Endothelial cell of umbilical vein (primary cell): ENCODE results near the gene KCNQ5. TPM values are rescaled to one million over a fixed set of nuclear protein-coding genes. Genes with fewer than 3 reads are reported as not detected.

Source experiments
- BruUV-seq: library from RNA; stranded (reverse); fragments of 400-500 nt; replicated peaks from 2 replicates; lab custom pipeline; 2021; lab: Mats Ljungman, UMichigan
- CTCF ChIA-PET: fragments of 300-600, 350-600 bp; sonication (Branson Sonifier 250); formaldehyde crosslinking; loops from one replicate; lab custom pipeline; 2021; ENCODE audit warnings: antibody characterized with exemption, inconsistent platforms; lab: Charles Lee
- POLR2A ChIA-PET: fragments of 300-600, 350-600 bp; sonication (Branson Sonifier 250); formaldehyde crosslinking; loops from one replicate; lab custom pipeline; 2021; ENCODE audit warnings: antibody characterized with exemption, inconsistent platforms; lab: Charles Lee
- DNase-seq: peaks from one replicate; pipeline ENCODE4 v3.0.0-alpha.2; 2011; ENCODE audit warnings: low read depth, low spot score
- FAIRE-seq: peaks from 2 replicates; lab custom pipeline; 2011; peaks lifted over from hg19 to GRCh38; lab: Jason Lieb, UNC
- H2AFZ ChIP-seq: 2 replicates; pipeline ENCODE4 v1.6.0; 2012; ENCODE audit warnings: low read depth, low read length, control low read depth, inconsistent platforms
- H3K27ac ChIP-seq: 2 replicates; pipeline ENCODE4 v1.5.1; 2011; ENCODE audit warnings: low read depth, mild to moderate bottlenecking, control low read depth, low read length, moderate library complexity; ENCODE audit not compliant: insufficient read depth
- H3K27me3 ChIP-seq, 2 experiments: 2 replicates each; pipeline versions ENCODE4 v1.6.0 to v1.6.1; 2011; ENCODE audit warnings: low read length in 2 of 2, mixed read lengths in 1 of 2; ENCODE audit not compliant: control insufficient read depth in 2 of 2, insufficient read depth in 2 of 2
- H3K36me3 ChIP-seq, 2 experiments: 2 replicates in 1 of 2; 3 replicates in 1 of 2; pipeline ENCODE4 v1.5.1; 2011; ENCODE audit warnings: low read length in 2 of 2, mild to moderate bottlenecking in 1 of 2, moderate library complexity in 1 of 2; ENCODE audit not compliant: control insufficient read depth in 2 of 2, insufficient read depth in 2 of 2; ENCODE audit errors: extremely low read depth in 1 of 2
- H3K4me1 ChIP-seq: 3 replicates; pipeline ENCODE4 v1.5.1; 2011; ENCODE audit warnings: mild to moderate bottlenecking, low read length; ENCODE audit not compliant: control insufficient read depth, insufficient read depth; ENCODE audit errors: extremely low read depth
- H3K4me2 ChIP-seq: 2 replicates; pipeline ENCODE4 v1.6.1; 2011; ENCODE audit warnings: low read length, control low read depth, mixed read lengths; ENCODE audit not compliant: insufficient read depth
- H3K4me3 ChIP-seq, 3 experiments: fragments of 200-600 bp in 1 of 3; sonication (generic), shearing (Covaris generic) in 1 of 3; replicated peaks in 1 of 3; 2 replicates each; pipeline ENCODE4 v1.5.1; 2011 to 2016; ENCODE audit warnings: control low read depth in 3 of 3, low read length in 3 of 3, mild to moderate bottlenecking in 2 of 3, inconsistent platforms in 1 of 3, low read depth in 1 of 3, moderate library complexity in 1 of 3; ENCODE audit not compliant: insufficient read depth in 1 of 3
- H3K79me2 ChIP-seq: 2 replicates; pipeline ENCODE4 v1.6.0; 2012; ENCODE audit warnings: low read length, inconsistent platforms; ENCODE audit not compliant: control insufficient read depth, insufficient read depth
- H3K9ac ChIP-seq: replicated peaks from 2 replicates; pipeline ENCODE3; 2011; ENCODE audit warnings: low read length, control low read depth; ENCODE audit not compliant: insufficient read depth; ENCODE audit errors: extremely low read depth
- H3K9me1 ChIP-seq: replicated peaks from 3 replicates; pipeline ENCODE4 v1.6.0; 2011; ENCODE audit warnings: mild to moderate bottlenecking, low read length; ENCODE audit not compliant: control insufficient read depth, insufficient read depth; ENCODE audit errors: extremely low read depth
- H3K9me3 ChIP-seq: replicated peaks from 2 replicates; pipeline ENCODE4 v1.5.1; 2012; ENCODE audit warnings: low read length, inconsistent platforms; ENCODE audit not compliant: control insufficient read depth, insufficient read depth
- H4K20me1 ChIP-seq: replicated peaks from 2 replicates; pipeline ENCODE3; 2011; ENCODE audit warnings: mild to moderate bottlenecking, low read length; ENCODE audit not compliant: control insufficient read depth, insufficient read depth; ENCODE audit errors: extremely low read depth
- EZH2 ChIP-seq: IDR thresholded peaks from 2 replicates; pipeline ENCODE4 v1.6.1; 2012; ENCODE audit warnings: borderline replicate concordance, low read depth, mild to moderate bottlenecking, moderate library complexity, low read length, inconsistent platforms; ENCODE audit not compliant: severe bottlenecking
- FOS ChIP-seq: IDR thresholded peaks from 2 replicates; pipeline ENCODE4 v1.6.1; 2011; ENCODE audit warnings: mild to moderate bottlenecking, low read length, moderate library complexity, borderline replicate concordance; ENCODE audit not compliant: insufficient read depth
- GATA2 ChIP-seq: IDR thresholded peaks from 2 replicates; pipeline ENCODE4 v1.7.0; 2011; ENCODE audit warnings: low read depth, mild to moderate bottlenecking, moderate library complexity, mixed read lengths, low read length; ENCODE audit not compliant: insufficient read length, insufficient read depth
- JUN ChIP-seq: IDR thresholded peaks from 2 replicates; pipeline ENCODE4 v1.6.1; 2011; ENCODE audit warnings: borderline replicate concordance, low read depth; ENCODE audit not compliant: insufficient read length, insufficient read depth
- MYC ChIP-seq: IDR thresholded peaks from one replicate; pipeline ENCODE4 v1.6.1; 2011; ENCODE audit warnings: mild to moderate bottlenecking, low read depth, low read length
- POLR2A ChIP-seq: IDR thresholded peaks from 2 replicates; pipeline ENCODE4 v1.6.1; 2012; ENCODE audit warnings: low read depth, mild to moderate bottlenecking, control low read depth, low read length
- POLR2AphosphoS5 ChIP-seq: IDR thresholded peaks from 2 replicates; pipeline ENCODE4 v1.6.1; 2012; ENCODE audit warnings: low read depth, mild to moderate bottlenecking, control low read depth, low read length, moderate library complexity; ENCODE audit not compliant: insufficient read depth
- dilution Hi-C: fragments of 300-500 bp; cut with MboI; formaldehyde crosslinking; loops from one replicate; pipeline ENCODE4 v1.15.0; 2019; ENCODE audit warnings: low sequenced_read_pairs; ENCODE audit not compliant: extremely low pct_ligation_motif_present
- intact Hi-C: fragments of 100-400 bp; cut with micrococcal nuclease; formaldehyde crosslinking; loops from one replicate; pipeline ENCODE4 v1.10.0; 2022
- polyA plus RNA-seq, 4 experiments: library from polyadenylated mRNA; depleted of rRNA in 3 of 4; stranded (reverse) in 3 of 4; unstranded in 1 of 4; fragments of >200 nt; gene quantifications; 2 replicates each; pipeline versions ENCODE4 v1.2.1 to v1.2.3, GENCODE V29; 2011 to 2012; ENCODE audit warnings: missing spikeins in 1 of 4
- total RNA-seq: library from RNA; stranded (reverse); gene quantifications from 2 replicates; pipeline ENCODE4 v1.2.3, GENCODE V29; 2021
- TF ChIP-seq, protein P1 (sequence below): IDR thresholded peaks from 2 replicates; pipeline ENCODE4 v1.6.1; 2011; ENCODE audit not compliant: insufficient read depth, insufficient read length
- TF ChIP-seq, protein P2 (sequence below), 2 donors: IDR thresholded peaks; 1 replicate in 1 of 2; 2 replicates in 1 of 2; pipeline ENCODE4 v1.5.1; 2011; ENCODE audit warnings: low read length in 2 of 2, mild to moderate bottlenecking in 2 of 2, moderate library complexity in 2 of 2, control low read depth in 1 of 2, inconsistent platforms in 1 of 2, low read depth in 1 of 2; ENCODE audit not compliant: insufficient read depth in 1 of 2; ENCODE audit errors: extremely low read depth in 1 of 2

Gene KCNQ5
- total and polyA plus RNA-seq, 2 donors (not counting 3 experiments of a cell fraction or from before 2014, with no cell fraction given): 0.22 TPM; not detected in 1

DNA sequence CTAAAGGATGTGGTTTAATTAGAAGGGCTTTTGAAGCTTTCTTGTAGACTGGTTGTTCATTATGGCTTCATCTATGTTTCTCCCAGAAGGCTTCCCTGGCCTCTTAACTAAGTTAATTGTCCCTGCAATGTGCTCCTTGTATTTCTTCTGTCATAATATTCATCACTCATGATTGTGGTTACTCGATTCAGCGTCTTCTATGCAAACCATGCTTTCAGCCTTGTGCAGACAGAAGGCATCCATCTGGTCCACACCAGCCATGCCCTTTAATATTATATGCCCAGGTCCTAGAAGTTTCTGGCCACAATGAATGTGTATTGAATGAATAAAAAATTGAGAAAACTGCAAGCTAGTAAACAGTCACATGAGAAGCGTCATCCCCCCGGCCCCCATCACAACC, 440.3 kb downstream of the KCNQ5 start:
- CTCF ChIA-PET: no interaction called here
- no peak for FAIRE-seq

More for the DNA sequence above, 440.3 kb downstream of the KCNQ5 start:
- no peak overlapping the region for H2AFZ ChIP-seq
- no peak overlapping the region for H3K4me3 ChIP-seq
- H3K79me2 ChIP-seq: no peaks in the 10 kb centered on the region
- intact Hi-C loops (loop anchor here (10.0 kb wide), 1 partner anchor 1163 kb away; no protein-coding TSS in a partner anchor), dilution Hi-C loops (no loop called here)
- TF ChIP-seq POLR2A (no peak), POLR2AphosphoS5 (no peak), GATA2 (no peak), MYC (no peak), JUN (no peak), FOS (no peak), EZH2 (no peak)
- TF ChIP-seq, protein P1, sequence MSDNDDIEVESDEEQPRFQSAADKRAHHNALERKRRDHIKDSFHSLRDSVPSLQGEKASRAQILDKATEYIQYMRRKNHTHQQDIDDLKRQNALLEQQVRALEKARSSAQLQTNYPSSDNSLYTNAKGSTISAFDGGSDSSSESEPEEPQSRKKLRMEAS: no peak
- TF ChIP-seq, protein P2, sequence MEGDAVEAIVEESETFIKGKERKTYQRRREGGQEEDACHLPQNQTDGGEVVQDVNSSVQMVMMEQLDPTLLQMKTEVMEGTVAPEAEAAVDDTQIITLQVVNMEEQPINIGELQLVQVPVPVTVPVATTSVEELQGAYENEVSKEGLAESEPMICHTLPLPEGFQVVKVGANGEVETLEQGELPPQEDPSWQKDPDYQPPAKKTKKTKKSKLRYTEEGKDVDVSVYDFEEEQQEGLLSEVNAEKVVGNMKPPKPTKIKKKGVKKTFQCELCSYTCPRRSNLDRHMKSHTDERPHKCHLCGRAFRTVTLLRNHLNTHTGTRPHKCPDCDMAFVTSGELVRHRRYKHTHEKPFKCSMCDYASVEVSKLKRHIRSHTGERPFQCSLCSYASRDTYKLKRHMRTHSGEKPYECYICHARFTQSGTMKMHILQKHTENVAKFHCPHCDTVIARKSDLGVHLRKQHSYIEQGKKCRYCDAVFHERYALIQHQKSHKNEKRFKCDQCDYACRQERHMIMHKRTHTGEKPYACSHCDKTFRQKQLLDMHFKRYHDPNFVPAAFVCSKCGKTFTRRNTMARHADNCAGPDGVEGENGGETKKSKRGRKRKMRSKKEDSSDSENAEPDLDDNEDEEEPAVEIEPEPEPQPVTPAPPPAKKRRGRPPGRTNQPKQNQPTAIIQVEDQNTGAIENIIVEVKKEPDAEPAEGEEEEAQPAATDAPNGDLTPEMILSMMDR (IDR thresholded peaks at IDR 0.05; ENCODE audit: extremely low read depth in 1 of 2, insufficient read depth in 1 of 2, low read depth in 1 of 2, low read length in 2 of 2): no peak
- POLR2A ChIA-PET: no interaction called here
- H3K27me3 ChIP-seq: no peaks in the 10 kb centered on the region
- H3K9ac ChIP-seq: no peak overlapping the region
- no peaks in the 10 kb centered on the region for H3K9me1 ChIP-seq
- no peaks in the 10 kb centered on the region for H3K36me3 ChIP-seq
- no peak for DNase-seq
- no peak overlapping the region for H3K27ac ChIP-seq
- no peak overlapping the region for H3K4me2 ChIP-seq
- BruUV-seq: no TSS peak
- H3K4me1 ChIP-seq: no peaks in the 10 kb centered on the region
- no peaks in the 10 kb centered on the region for H3K9me3 ChIP-seq
- H4K20me1 ChIP-seq: no peaks in the 10 kb centered on the region
